AG04449 (cell line): Measurements from ENCODE around the gene HRH1.
"Not testable (repeated sequence)": the region's sequence is repeated elsewhere in the genome, so short reads cannot be mapped to it uniquely, and the experiment has no call there.

Experiments used
- CTCF ChIA-PET: fragments of 350-600 bp; formaldehyde crosslinking; extraction: SDS; loops from one replicate; lab custom pipeline; 2021; ENCODE audit warnings: antibody characterized with exemption; lab: Yijun Ruan, JAX
- POLR2A ChIA-PET: fragments of 400-600, 350-600 bp; formaldehyde crosslinking; extraction: SDS; loops from one replicate; lab custom pipeline; 2020; ENCODE audit warnings: antibody characterized with exemption, inconsistent platforms; lab: Yijun Ruan, JAX
- DNase-seq: peaks from one replicate; pipeline ENCODE4 v3.0.0-alpha.2; 2010; ENCODE audit warnings: low read depth, low spot score
- H3K4me3 ChIP-seq: 2 replicates; pipeline ENCODE4 v1.5.1; 2011; ENCODE audit warnings: low read depth, mild to moderate bottlenecking, control low read depth, low read length
- CTCF ChIP-seq: IDR thresholded peaks from one replicate; pipeline ENCODE4 v1.5.1; 2011; ENCODE audit warnings: mild to moderate bottlenecking, moderate library complexity, low read length, control low read depth, inconsistent platforms; ENCODE audit not compliant: insufficient read depth; ENCODE audit errors: missing control alignments

Gene HRH1

GRCh38 chr3:11173828-11174465 lies 19.7 kb downstream of the HRH1 start:
- H3K4me3 ChIP-seq, result no peak overlapping the region
- TF ChIP-seq CTCF, result no peak
- POLR2A ChIA-PET, result no interaction called here
- DNase-seq, result no peak
- CTCF ChIA-PET, result interaction anchor here (1.7 to 5.3 kb wide), 5 partner anchors 12 to 162 kb away, joined by 4 to 33 read pairs (median 14); partner anchors contain the start of gene HRH1

GRCh38 chr3:11178421-11178820 lies 24.1 kb downstream of the HRH1 start:
- H3K4me3 ChIP-seq, result no peak overlapping the region
- ChIA-PET POLR2A (interaction anchor here (0.6 kb wide), 1 partner anchor 18 kb away, joined by 3 read pairs; no protein-coding TSS in a partner anchor), CTCF (interaction anchor here (1.0 to 5.3 kb wide), 3 partner anchors 22 to 156 kb away, joined by 3 to 33 read pairs (median 4); partner anchors contain the start of gene HRH1)
- no peak for TF ChIP-seq CTCF
- no peak for DNase-seq

- not testable (repeated sequence) for DNase-seq, H3K4me3 ChIP-seq
- CTCF ChIA-PET, result interaction anchor here (0.6 to 1.7 kb wide), 4 partner anchors 9 to 151 kb away, joined by 3 to 5 read pairs (median 4); no protein-coding TSS in a partner anchor
- POLR2A ChIA-PET, result interaction anchor here (1.6 kb wide), 1 partner anchor 15 kb away, joined by 7 read pairs; no protein-coding TSS in a partner anchor
Observed at GRCh38 chr3:11184328-11184969, 30.2 kb downstream of the HRH1 start.

GRCh38 chr3:11185144-11185543 lies 30.9 kb downstream of the HRH1 start:
- ChIA-PET POLR2A (interaction anchor here (0.7 kb wide), 1 partner anchor 11 kb away, joined by 3 read pairs; no protein-coding TSS in a partner anchor), CTCF (interaction anchor here (0.6 to 1.9 kb wide), 5 partner anchors 8 to 150 kb away, joined by 3 to 9 read pairs (median 4); partner anchors contain the start of gene HRH1)
- no peak for DNase-seq
- TF ChIP-seq CTCF, result no peak
- no peak overlapping the region for H3K4me3 ChIP-seq

GRCh38 chr3:11185564-11186317 lies 31.4 kb downstream of the HRH1 start:
- POLR2A ChIA-PET, result interaction anchor here (0.7 to 1.2 kb wide), 2 partner anchors 10 to 11 kb away, joined by 3 to 5 read pairs; no protein-coding TSS in a partner anchor
- CTCF ChIA-PET, result interaction anchor here (0.6 to 1.9 kb wide), 6 partner anchors 10 to 583 kb away, joined by 3 to 9 read pairs (median 4); partner anchors contain the start of gene HRH1

More at GRCh38 chr3:11185564-11186317, 31.4 kb downstream of the HRH1 start:
- H3K4me3 ChIP-seq, result no peak overlapping the region
- peak; percentile 88 for DNase-seq
- peak; percentile 5 for TF ChIP-seq CTCF
